Central memory CD4-positive, alpha-beta T cell (primary cell): Measurements from ENCODE around the gene CER1.
"Not testable (repeated sequence)": the region's sequence is repeated elsewhere in the genome, so short reads cannot be mapped to it uniquely, and the experiment has no call there.

Source experiments
- DNase-seq: peaks from one replicate; pipeline ENCODE4 v3.0.0; 2022

Gene CER1

GRCh38 chr9:14713187-14713767 lies 9.3 kb downstream of the CER1 start:
- no peak for DNase-seq

DNA sequence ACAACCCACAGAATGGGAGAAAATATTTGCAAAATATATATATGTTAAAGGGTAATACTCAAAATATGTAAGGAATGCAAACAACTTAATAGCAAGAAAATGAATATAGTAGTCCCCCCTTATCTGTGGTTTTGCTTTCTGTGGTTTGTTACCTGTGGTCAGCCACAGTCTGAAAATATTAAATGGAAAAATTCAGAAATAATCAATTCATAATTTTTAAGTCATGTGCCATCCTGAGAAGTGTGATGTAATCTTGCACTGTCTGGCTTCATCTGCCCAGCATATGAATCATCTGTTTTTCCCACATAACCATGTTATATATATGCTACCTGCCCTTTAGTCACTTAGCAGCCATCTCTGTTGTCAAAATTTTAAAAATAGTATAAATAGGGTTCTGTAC lies 11.7 kb downstream of the CER1 start:
- no peak for DNase-seq

DNA sequence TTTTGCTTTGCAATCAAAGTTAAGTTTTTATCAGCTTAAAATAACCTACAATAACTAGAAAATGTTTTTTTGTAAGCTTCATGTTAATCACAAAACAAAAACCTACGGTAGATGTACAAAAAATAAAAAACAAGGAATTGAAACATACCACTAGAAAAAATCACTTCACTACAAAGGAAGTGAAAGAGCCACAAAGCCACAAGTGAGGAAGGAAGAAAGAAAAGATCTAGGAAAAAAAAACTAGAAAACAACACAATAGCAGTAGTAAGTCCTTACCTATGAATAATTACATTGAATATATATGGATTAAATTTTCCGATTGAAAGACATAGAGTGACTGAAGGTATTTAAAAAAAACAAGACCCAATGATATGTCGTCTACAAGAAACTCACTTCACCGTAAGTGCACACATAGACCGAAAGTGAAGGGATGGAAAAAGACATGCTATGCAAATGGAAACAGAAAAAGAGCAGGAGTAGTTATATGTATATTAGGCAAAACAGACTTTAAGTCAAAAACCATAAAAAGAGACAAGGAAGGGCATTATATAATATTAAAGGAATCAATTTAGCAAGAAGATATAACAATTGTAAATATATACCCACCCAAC lies 15.9 kb downstream of the CER1 start:
- DNase-seq = no peak

GRCh38 chr9:14705079-14705478 lies 17.5 kb downstream of the CER1 start:
- DNase-seq = no peak

- no peak for DNase-seq
Observed at GRCh38 chr9:14704281-14704680, 18.3 kb downstream of the CER1 start.

DNA sequence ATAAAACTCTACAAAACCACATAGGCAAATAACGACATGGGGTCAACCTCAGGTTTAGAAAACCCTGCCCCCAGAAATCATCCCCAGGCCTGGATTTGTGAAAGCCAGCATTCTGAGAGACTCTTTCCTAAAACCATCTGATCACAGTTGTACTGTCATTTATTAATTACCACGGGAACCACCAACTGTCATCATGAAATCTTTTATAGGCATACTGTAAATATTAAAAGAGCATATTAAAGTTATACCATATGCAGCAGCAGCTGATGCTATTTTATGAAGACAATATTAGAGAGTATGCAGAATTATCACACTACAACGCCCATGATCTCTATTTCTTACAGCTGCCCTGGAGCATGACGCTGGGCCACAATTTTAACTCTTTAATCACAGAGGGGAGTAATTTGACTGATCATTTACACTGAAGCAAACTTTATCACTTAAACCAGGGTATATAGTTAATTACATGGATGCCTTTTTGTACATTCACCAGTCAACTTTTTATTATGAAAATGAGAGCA lies 20.3 kb downstream of the CER1 start:
- DNase-seq = no peak

- DNase-seq = peak; percentile 40
Observed at GRCh38 chr9:14693251-14693861, 29.2 kb downstream of the CER1 start, which contains the start of gene ZDHHC21. ZDHHC21 (minus strand) TSS chr9:14693432; CDS start chr9:14674340, 19,092 bp downstream.

- no peak for DNase-seq
Observed at GRCh38 chr9:14692470-14693250, 29.9 kb downstream of the CER1 start.

DNA sequence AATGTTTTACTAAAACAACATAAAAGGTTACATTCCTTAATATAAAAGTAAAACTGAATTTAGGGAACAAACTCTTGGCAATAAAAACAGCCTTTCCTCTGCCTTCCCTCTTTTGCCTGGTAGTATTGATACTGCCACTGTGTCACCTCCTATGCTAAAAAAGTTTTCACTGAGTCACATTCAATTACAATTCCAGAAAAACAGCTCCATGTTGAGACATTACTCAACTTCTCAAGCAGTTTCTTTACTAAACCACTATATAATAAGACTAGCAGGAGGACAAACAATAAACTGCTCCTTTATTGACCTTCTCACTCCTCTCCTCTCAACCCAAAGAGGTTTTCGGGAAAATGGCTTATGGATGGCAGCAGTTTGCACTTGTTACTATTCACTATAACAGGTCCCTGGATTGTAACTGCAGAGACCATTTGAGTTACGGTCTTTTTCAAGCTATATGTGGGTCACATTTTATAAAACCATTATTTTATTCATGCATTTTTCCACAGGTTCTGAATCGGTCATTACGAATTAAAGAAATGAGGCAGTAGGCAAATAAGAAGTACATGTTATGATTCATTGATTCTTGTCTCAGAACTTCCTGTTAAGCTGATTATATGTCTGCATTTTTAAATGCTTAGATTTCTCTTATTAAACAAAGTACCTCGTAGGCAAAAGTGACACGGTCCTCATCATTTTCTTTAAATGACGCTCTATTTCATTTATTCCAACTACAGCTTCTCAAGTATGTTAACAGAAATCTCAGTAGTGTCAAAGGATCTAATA lies 31.4 kb downstream of the CER1 start:
- DNase-seq = no peak

DNA sequence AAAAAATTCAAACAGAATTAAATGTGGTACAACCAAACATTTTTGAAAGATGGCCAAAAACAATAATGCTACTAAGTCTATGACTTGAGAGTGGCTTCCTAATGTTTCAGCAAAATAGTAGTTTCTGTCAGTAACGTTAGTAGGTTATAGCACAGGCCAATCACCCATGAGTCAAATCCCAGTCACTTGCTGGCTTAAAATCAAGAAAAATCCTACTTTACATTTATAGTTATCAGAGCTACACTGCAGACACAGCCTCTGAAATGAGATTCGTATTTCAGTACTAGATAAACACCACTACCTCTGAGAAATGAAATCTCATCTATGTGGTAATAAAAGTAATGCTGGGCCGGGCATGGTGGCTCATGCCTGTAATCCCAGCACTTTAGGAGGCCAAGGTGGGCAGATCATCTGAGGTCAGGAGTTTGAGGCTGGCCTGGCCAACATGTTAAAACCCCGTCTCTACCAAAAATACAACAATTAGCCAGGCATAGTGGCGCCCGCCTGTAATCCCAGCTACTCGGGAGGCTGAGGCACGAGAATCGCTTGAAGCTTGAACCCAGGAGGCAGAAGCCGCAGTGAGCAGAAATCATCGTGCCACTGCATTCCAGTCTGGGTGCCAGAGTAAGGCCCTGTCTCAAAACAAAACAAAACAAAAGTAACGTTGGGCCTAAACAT lies 35.4 kb downstream of the CER1 start:
- no peak for DNase-seq

DNA sequence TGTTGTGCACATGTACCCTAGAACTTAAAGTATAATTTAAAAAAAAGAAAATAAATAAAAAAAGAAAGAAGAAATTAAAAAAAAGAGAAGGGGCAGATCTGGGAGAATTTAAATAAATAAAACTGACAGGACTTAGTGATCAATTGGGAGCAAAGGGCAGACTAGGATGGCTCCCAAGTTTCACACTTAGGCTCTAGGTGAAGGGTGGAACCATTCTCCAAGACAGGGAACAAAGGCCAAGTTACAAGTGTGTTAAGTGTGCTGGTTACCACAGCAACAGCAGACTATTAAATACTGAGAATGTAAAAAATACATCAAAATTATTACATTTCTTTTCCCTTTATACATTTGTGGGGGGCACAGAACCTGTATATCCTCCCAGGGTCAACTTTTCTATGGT lies 36.4 kb downstream of the CER1 start:
- no peak for DNase-seq

DNA sequence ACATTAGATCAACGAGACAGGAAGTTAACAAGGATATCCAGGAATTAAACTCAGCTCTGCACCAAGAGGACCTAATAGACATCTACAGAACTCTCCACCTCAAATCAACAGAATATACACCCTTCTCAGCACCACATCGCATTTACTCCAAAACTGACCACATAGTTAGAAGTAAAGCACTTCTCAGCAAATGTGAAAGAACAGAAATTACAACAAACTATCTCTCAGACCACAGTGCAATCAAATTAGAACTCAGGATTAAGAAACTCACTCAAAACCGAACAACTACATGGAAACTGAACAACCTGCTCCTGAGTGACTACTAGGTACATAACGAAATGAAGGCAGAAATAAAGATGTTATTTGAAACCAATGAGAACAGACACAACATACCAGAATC lies 39.9 kb downstream of the CER1 start:
- DNase-seq = not testable (repeated sequence)

DNA sequence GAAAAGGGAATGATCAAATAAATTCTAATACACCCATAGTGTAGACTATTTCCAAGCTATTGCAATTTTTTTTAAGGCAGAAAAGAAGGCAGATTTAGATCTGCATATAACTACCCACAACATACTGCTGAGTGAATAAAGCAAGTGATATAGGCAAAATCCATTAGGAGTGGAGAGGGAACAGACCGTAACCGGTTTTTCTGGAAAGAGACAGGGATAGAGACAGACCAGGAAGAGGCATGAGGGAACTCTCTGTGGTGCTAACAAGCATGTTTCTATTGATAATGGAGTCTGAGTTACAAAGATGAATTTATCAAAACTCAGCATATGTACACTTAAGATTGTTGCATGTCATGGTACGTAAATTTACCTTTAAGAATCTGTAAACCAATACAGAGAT lies 43.8 kb downstream of the CER1 start:
- no peak for DNase-seq

- no peak for DNase-seq
Observed at GRCh38 chr9:14677872-14678271, 44.7 kb downstream of the CER1 start.

- DNase-seq = no peak
Observed at GRCh38 chr9:14677396-14677795, 45.1 kb downstream of the CER1 start.

DNA sequence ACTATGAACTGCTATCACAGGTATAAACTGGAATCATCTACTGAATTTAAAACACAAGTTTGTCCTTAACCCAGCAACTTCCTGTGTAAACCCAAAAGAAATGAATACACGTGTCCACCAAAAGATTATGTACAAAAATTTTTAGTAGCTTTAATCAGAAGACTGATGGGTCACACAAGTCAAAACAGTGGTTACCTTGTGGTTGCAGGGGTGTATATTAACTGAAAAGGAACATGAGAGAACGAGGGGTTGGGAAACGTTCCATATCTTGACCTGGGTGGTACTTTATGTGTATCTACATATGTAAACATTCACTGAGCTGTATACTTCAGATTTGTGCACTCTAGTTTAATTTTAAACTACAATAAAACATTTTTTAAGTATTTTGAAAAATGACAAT lies 47.9 kb downstream of the CER1 start:
- no peak for DNase-seq

DNA sequence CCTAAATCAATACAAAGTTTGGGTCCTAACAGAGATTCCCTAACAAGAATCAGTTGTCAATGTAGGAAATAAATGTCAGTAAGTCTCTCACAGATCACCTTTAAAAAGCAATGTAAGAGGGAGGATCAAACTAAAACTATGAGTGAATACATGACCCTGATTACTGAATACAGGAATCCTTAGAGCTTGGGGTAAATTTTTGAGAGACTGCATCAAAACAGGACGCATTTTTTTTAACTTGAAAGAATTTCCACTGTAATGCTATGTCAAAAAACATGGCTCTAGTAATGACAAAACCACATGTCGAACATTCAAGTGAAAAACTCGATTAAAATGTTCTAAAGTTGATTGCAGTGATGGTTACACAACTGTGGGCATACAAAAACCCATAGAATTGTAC lies 51.2 kb downstream of the CER1 start:
- DNase-seq = no peak

GRCh38 chr9:14670718-14671117 lies 51.8 kb downstream of the CER1 start:
- no peak for DNase-seq
